Panc1 (cell line): Measurements from ENCODE around the gene CDK17.

Experiments
- CTCF ChIP-seq: fragments of 450-650 bp; IDR thresholded peaks from 2 replicates; pipeline ENCODE4 v1.5.1; 2017; ENCODE audit warnings: mild to moderate bottlenecking
- POLR2AphosphoS5 ChIP-seq: IDR thresholded peaks from 2 replicates; pipeline ENCODE4 v1.6.1; 2012; ENCODE audit warnings: mild to moderate bottlenecking, low read depth, low read length, moderate library complexity
- TCF7L2 ChIP-seq: IDR thresholded peaks from 2 replicates; pipeline ENCODE4 v1.6.1; 2011; ENCODE audit warnings: mild to moderate bottlenecking, low read depth, low read length, inconsistent platforms

- TF ChIP-seq CTCF: no peak
- no peak for TF ChIP-seq TCF7L2
- TF ChIP-seq POLR2AphosphoS5: no peak
These were observed 16.0 kb upstream of the CDK17 start for GRCh38 chr12:96416033-96416799.
